Adipose tissue (tissue), 3 donors: ENCODE results near the gene ZNF18. TPM values are rescaled to one million over a fixed set of nuclear protein-coding genes. Genes with fewer than 3 reads are reported as not detected.

Experiments used
- H3K27ac ChIP-seq: one replicate; pipeline ENCODE4 v1.5.1; 2013; ENCODE audit warnings: low read depth, low read length
- WGBS, 3 donors: extraction: QIAGEN DNeasy Blood & Tissue Kit; methylation state at CpG; one replicate each; pipeline ENCODE4 v1.1.7; 2013; 5-methylcytosine and 5-hydroxymethylcytosine counted together
- polyA plus RNA-seq, 3 donors: library from polyadenylated mRNA; stranded (reverse); fragments of 200-250 nt; gene quantifications; one replicate each; pipeline ENCODE4 v1.2.3, GENCODE V29; 2013
- donor health status: healthy with polysubstance abuse.
- donor health status: Bipolar disorder and iron deficiency.
- donor health status: healthy.

The ZNF18 gene
- polyA plus RNA-seq, 3 donors, result 2.7 to 3.6 (median 3.5) TPM

- no peak overlapping the region for H3K27ac ChIP-seq
- WGBS, 3 donors, result 36 to 49% (median 42%) methylated on average over 14 of the region's 14 CpGs
Measured at GRCh38 chr17:11935734-11936406, 61.4 kb downstream of the ZNF18 start.

DNA sequence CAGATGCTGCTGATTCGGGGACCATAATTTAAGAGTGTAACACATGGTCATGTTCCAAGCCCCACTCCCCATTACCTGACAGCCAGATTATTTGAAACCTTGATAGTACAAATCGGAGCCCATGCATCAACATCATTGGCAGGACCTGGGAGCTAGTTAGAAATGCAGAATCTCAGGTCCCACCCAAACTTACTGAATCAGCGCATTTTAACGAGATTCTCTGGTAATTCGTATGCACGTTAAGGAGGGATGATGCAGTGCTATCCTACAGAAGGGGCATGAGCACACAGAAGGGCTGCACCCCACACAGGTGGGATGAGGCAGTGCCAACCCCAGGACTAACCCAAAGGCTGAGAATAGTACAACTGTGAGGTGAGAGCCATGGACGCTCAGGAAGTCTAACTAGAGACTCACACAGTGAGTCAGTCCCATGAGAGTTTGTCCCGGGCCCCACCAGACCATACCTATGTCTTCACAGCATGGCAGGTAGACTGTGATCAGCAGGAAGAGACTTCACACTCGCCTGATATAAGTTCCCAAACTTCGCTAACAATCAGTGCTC lies 64.9 kb downstream of the ZNF18 start:
- 85 to 90% (median 89%) methylated on average over 10 of the region's 10 CpGs for WGBS, 3 donors
- H3K27ac ChIP-seq, result no peak overlapping the region

DNA sequence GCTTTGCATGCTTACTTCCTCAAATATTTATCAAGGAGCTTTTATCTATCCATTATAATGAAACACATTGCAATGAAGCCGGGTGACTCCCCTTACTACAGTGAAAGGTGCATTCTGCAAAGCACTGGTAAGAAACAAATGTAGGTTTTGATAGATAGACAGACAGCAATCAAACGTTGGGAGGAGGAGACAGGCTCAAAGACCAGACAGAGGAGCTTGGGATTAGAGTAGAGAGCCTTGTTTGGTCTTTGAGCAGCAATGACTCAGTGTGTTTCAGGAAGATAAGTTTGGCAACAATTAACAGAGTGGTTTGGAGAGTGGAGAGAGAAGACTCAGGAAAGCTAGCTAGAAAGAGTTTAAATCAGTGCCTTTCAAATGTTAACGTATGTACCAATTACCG lies 68.8 kb downstream of the ZNF18 start:
- peak overlapping the region; percentile 6 for H3K27ac ChIP-seq
- 40 to 61% (median 60%) methylated on average over 4 of the region's 4 CpGs for WGBS, 3 donors

Other genes starting within 250 kb of the ZNF18 start
- gene MAP2K4, start 23.4 kb upstream of the ZNF18 start, polyA plus RNA-seq, result 10 to 100 TPM in 2 of 3 donors, 1 to 10 TPM in 1; 5.4 to 13.4 (median 10.5) TPM